Lower leg skin (tissue), 3 donors: ENCODE results near the gene KNSTRN.

Source experiments
- CTCF ChIP-seq, 3 donors: fragments of 450-650 bp; IDR thresholded peaks; one replicate each; pipeline ENCODE4 v1.5.1; 2016; ENCODE audit warnings: antibody characterized with exemption in 3 of 3, mild to moderate bottlenecking in 3 of 3, moderate library complexity in 2 of 3
- POLR2A ChIP-seq, 2 donors: fragments of 450-650 bp; IDR thresholded peaks; one replicate each; pipeline ENCODE4 v1.6.1; 2016 to 2017; ENCODE audit warnings: antibody characterized with exemption in 2 of 2, mild to moderate bottlenecking in 1 of 2, moderate library complexity in 1 of 2

GRCh38 chr15:40389824-40390595 is 7.5 kb downstream of the KNSTRN start:
- TF ChIP-seq CTCF (IDR thresholded peaks at IDR 0.05): no peak
- no peak for TF ChIP-seq POLR2A (IDR thresholded peaks at IDR 0.05)
